HCT116 (cell line): Measurements from ENCODE around the gene ADD1.

Experiments used
- ATF3 ChIP-seq: IDR thresholded peaks from 2 replicates; pipeline ENCODE4 v1.6.1; 2012
- CTCF ChIP-seq, 3 experiments: fragments of 200-600 bp in 1 of 3; sonication (generic) in 1 of 3; IDR thresholded peaks in 2 of 3; conservative IDR thresholded peaks in 1 of 3; 2 replicates each; pipeline ENCODE4 v1.5.1; 2012 to 2017; ENCODE audit warnings: low read depth in 2 of 3, low read length in 2 of 3, antibody characterized with exemption in 1 of 3, borderline replicate concordance in 1 of 3, control low read depth in 1 of 3, mild to moderate bottlenecking in 1 of 3, mixed read lengths in 1 of 3, mixed run types in 1 of 3, moderate library complexity in 1 of 3; ENCODE audit not compliant: insufficient read depth in 1 of 3
- ELF1 ChIP-seq: IDR thresholded peaks from 2 replicates; pipeline ENCODE4 v1.6.1; 2012; ENCODE audit warnings: low read depth, borderline replicate concordance
- EZH2 ChIP-seq: fragments of 200-600 bp; sonication (generic); IDR thresholded peaks from 2 replicates; pipeline ENCODE4 v1.6.1; 2017; ENCODE audit warnings: antibody characterized with exemption, mixed run types
- EZH2phosphoT487 ChIP-seq: fragments of 200-600 bp; IDR thresholded peaks from 2 replicates; pipeline ENCODE4 v1.6.1; 2018; ENCODE audit warnings: antibody characterized with exemption, borderline replicate concordance
- POLR2A ChIP-seq: IDR thresholded peaks from 2 replicates; pipeline ENCODE4 v1.7.0; 2011; ENCODE audit warnings: borderline replicate concordance; ENCODE audit not compliant: insufficient read depth, insufficient read length; ENCODE audit errors: extremely low read depth
- POLR2AphosphoS5 ChIP-seq: IDR thresholded peaks from 2 replicates; pipeline ENCODE4 v1.6.1; 2011; ENCODE audit warnings: mild to moderate bottlenecking, low read depth, low read length, moderate library complexity
- SP1 ChIP-seq: IDR thresholded peaks from 2 replicates; pipeline ENCODE4 v1.6.1; 2012; ENCODE audit warnings: low read depth
- YY1 ChIP-seq: IDR thresholded peaks from 2 replicates; pipeline ENCODE4 v1.6.1; 2011; ENCODE audit warnings: low read length, low read depth, moderate library complexity, mild to moderate bottlenecking; ENCODE audit not compliant: insufficient replicate concordance; ENCODE audit errors: extremely low read depth
- ZBTB33 ChIP-seq: IDR thresholded peaks from 2 replicates; pipeline ENCODE4 v1.6.1; 2011; ENCODE audit warnings: mild to moderate bottlenecking, low read length, moderate library complexity; ENCODE audit not compliant: insufficient replicate concordance; ENCODE audit errors: extremely low read depth
- ZFX ChIP-seq: fragments of 450-650 bp; IDR thresholded peaks from 2 replicates; pipeline ENCODE4 v1.6.1; 2017

GRCh38 chr4:2915789-2916188, 72.1 kb downstream of the ADD1 start:
- TF ChIP-seq CTCF (IDR thresholded peaks at IDR 0.05 in 2 of 3, conservative IDR thresholded peaks at IDR 0.05 in 1 of 3; ENCODE audit: borderline replicate concordance in 1 of 3, insufficient read depth in 1 of 3, low read depth in 2 of 3, low read length in 2 of 3) (no peak), SP1 (no peak), EZH2 (no peak), ELF1 (no peak), POLR2A (no peak), EZH2phosphoT487 (no peak), ATF3 (no peak), ZBTB33 (no peak), YY1 (no peak), POLR2AphosphoS5 (no peak), ZFX (no peak)
